MM.1S (cell line): ENCODE measurements around the gene TIAM1.

Experiments
- CTCF ChIP-seq: fragments of 300-600 bp; sonication (generic); IDR thresholded peaks from 2 replicates; pipeline ENCODE4 v1.5.1; 2016; ENCODE audit warnings: antibody characterized with exemption, low read length, mixed read lengths
- EZH2 ChIP-seq: fragments of 300-600 bp; sonication (generic); optimal IDR thresholded peaks from 2 replicates; pipeline ENCODE3; 2017; ENCODE audit warnings: low read depth, mild to moderate bottlenecking, antibody characterized with exemption, low read length, mixed read lengths
- EZH2phosphoT487 ChIP-seq: fragments of 300-600 bp; sonication (generic); IDR thresholded peaks from 2 replicates; pipeline ENCODE4 v1.6.1; 2018; ENCODE audit warnings: antibody characterized with exemption, low read length

- TF ChIP-seq EZH2, result no peak
- no peak for TF ChIP-seq CTCF
- TF ChIP-seq EZH2phosphoT487, result no peak
These were observed 187.9 kb downstream of the TIAM1 start for GRCh38 chr21:31156169-31156568.
